Activated CD8-positive, alpha-beta memory T cell treated with anti-CD3 and anti-CD28 coated beads, Interleukin-2, amount 50 U/mL, for 24 hours (primary cell): Measurements from ENCODE around the gene SYTL5.

Experiments
- DNase-seq: peaks from one replicate; pipeline ENCODE4 v3.0.0-alpha.2; 2020; ENCODE audit errors: extremely low read depth

The SYTL5 gene

GRCh38 chrX:38028300-38028699, 21.9 kb downstream of the SYTL5 start:
- DNase-seq: no peak

GRCh38 chrX:38036466-38036865, 30.1 kb downstream of the SYTL5 start:
- DNase-seq: no peak

GRCh38 chrX:38038501-38038900, 32.1 kb downstream of the SYTL5 start:
- DNase-seq: no peak

GRCh38 chrX:38041237-38041636, 34.9 kb downstream of the SYTL5 start:
- DNase-seq: no peak

- no peak for DNase-seq
Observed at GRCh38 chrX:38044701-38045100, 38.3 kb downstream of the SYTL5 start.

GRCh38 chrX:38045538-38046096, 39.3 kb downstream of the SYTL5 start:
- DNase-seq: no peak

- DNase-seq: no peak
Observed at GRCh38 chrX:38048886-38049285, 42.5 kb downstream of the SYTL5 start.

GRCh38 chrX:38050806-38051205, 44.5 kb downstream of the SYTL5 start:
- DNase-seq: no peak

- DNase-seq: no peak
Observed at GRCh38 chrX:38052096-38052495, 45.7 kb downstream of the SYTL5 start.

GRCh38 chrX:38055170-38055847, 49.0 kb downstream of the SYTL5 start:
- no peak for DNase-seq

GRCh38 chrX:38060331-38060878, 54.1 kb downstream of the SYTL5 start:
- no peak for DNase-seq

- no peak for DNase-seq
Observed at GRCh38 chrX:38061335-38061734, 55.0 kb downstream of the SYTL5 start.

- no peak for DNase-seq
Observed at GRCh38 chrX:38066934-38067333, 60.6 kb downstream of the SYTL5 start.

GRCh38 chrX:38069273-38069672, 62.9 kb downstream of the SYTL5 start:
- no peak for DNase-seq

GRCh38 chrX:38069991-38070390, 63.6 kb downstream of the SYTL5 start:
- DNase-seq: no peak

GRCh38 chrX:38079463-38079862, 73.1 kb downstream of the SYTL5 start:
- no peak for DNase-seq

- no peak for DNase-seq
Observed at GRCh38 chrX:38080808-38081207, 74.5 kb downstream of the SYTL5 start.

- DNase-seq: no peak
Observed at GRCh38 chrX:38081909-38082308, 75.6 kb downstream of the SYTL5 start.

- DNase-seq: no peak
Observed at GRCh38 chrX:38082309-38082708, 76.0 kb downstream of the SYTL5 start.

- no peak for DNase-seq
Observed at GRCh38 chrX:38085813-38086212, 79.5 kb downstream of the SYTL5 start.

GRCh38 chrX:38086451-38087215, 80.3 kb downstream of the SYTL5 start:
- no peak for DNase-seq

GRCh38 chrX:38087594-38087993, 81.2 kb downstream of the SYTL5 start:
- DNase-seq: no peak
